Panc1 (cell line): ENCODE results near the gene ZNF415.

Source experiments
- CTCF ChIP-seq: fragments of 450-650 bp; IDR thresholded peaks from 2 replicates; pipeline ENCODE4 v1.5.1; 2017; ENCODE audit warnings: mild to moderate bottlenecking
- POLR2AphosphoS5 ChIP-seq: IDR thresholded peaks from 2 replicates; pipeline ENCODE4 v1.6.1; 2012; ENCODE audit warnings: mild to moderate bottlenecking, low read depth, low read length, moderate library complexity
- REST ChIP-seq, 2 experiments: IDR thresholded peaks; 2 replicates each; pipeline ENCODE4 v1.6.1; 2011 to 2012; ENCODE audit warnings: low read depth in 2 of 2, control low read depth in 1 of 2, low read length in 1 of 2, mild to moderate bottlenecking in 1 of 2, moderate library complexity in 1 of 2; ENCODE audit not compliant: insufficient read depth in 1 of 2

GRCh38 chr19:53147645-53148044 lies 14.9 kb upstream of the ZNF415 start:
- TF ChIP-seq CTCF = no peak
- TF ChIP-seq POLR2AphosphoS5 = no peak
- no peak for TF ChIP-seq REST (IDR thresholded peaks at IDR 0.05; ENCODE audit: insufficient read depth in 1 of 2, low read depth in 2 of 2, low read length in 1 of 2)
